Right cardiac atrium (tissue), 5 donors: Measurements from ENCODE around the gene GLIS1. TPM values are rescaled to one million over a fixed set of nuclear protein-coding genes. Genes with fewer than 3 reads are reported as not detected.

Source experiments
- polyA plus RNA-seq: library from polyadenylated mRNA; stranded (reverse); fragments of 200-250 nt; gene quantifications from one replicate; pipeline ENCODE4 v1.2.3, GENCODE V29; 2013
- total RNA-seq, 4 donors: library from RNA; stranded (reverse); fragmentation: NEBNext Ultra II Directional; extraction: Animal tissue kit (Norgen Biotek cat#: 25700); gene quantifications; one replicate each; pipeline ENCODE4 v1.2.1, GENCODE V29; 2021
- donor health status: healthy with polysubstance abuse.
- donor health status: DM: no; HTN: yes; CAD: no.
- donor health status: DM: no; HTN: no; CAD: no.
- donor health status: DM: no; HTN: yes; CAD: no; lungs with severe emphysema.
- donor health status: DM: yes; HTN: yes; CAD: no.

Gene GLIS1
- total and polyA plus RNA-seq, 5 donors: 0.14 to 0.37 (median 0.35) TPM

Other genes with a start within 250 kb of the GLIS1 start
- gene NDC1, start 99.1 kb upstream of the GLIS1 start, total RNA-seq: 1 to 10 TPM; 5.0 to 8.5 (median 6.7) TPM
- 2.5 TPM for gene NDC1, start 99.1 kb upstream of the GLIS1 start, polyA plus RNA-seq
- gene YIPF1, start 150.6 kb upstream of the GLIS1 start, total RNA-seq: 10 to 100 TPM; 13.3 to 15.7 (median 15.6) TPM
- gene YIPF1, start 150.6 kb upstream of the GLIS1 start, polyA plus RNA-seq: 13.4 TPM
- not detected for gene DIO1, start 155.0 kb upstream of the GLIS1 start, total RNA-seq
- not detected for gene DIO1, start 155.0 kb upstream of the GLIS1 start, polyA plus RNA-seq
- gene IFT25, start 206.5 kb upstream of the GLIS1 start, total RNA-seq: 10 to 100 TPM; 14.2 to 16.8 (median 15.2) TPM
- 20.5 TPM for gene IFT25, start 206.5 kb upstream of the GLIS1 start, polyA plus RNA-seq
- 10 to 100 TPM; 11.8 to 19.5 (median 15.4) TPM for gene LRRC42, start 207.2 kb upstream of the GLIS1 start, total RNA-seq
- gene LRRC42, start 207.2 kb upstream of the GLIS1 start, polyA plus RNA-seq: 8.8 TPM